Lower leg skin (tissue), 3 donors: Measurements from ENCODE around the gene SNTA1.

Experiments used
- CTCF ChIP-seq, 3 donors: fragments of 450-650 bp; IDR thresholded peaks; one replicate each; pipeline ENCODE4 v1.5.1; 2016; ENCODE audit warnings: antibody characterized with exemption in 3 of 3, mild to moderate bottlenecking in 3 of 3, moderate library complexity in 2 of 3
- POLR2A ChIP-seq, 2 donors: fragments of 450-650 bp; IDR thresholded peaks; one replicate each; pipeline ENCODE4 v1.6.1; 2016 to 2017; ENCODE audit warnings: antibody characterized with exemption in 2 of 2, mild to moderate bottlenecking in 1 of 2, moderate library complexity in 1 of 2

GRCh38 chr20:33437141-33437911, 6.2 kb downstream of the SNTA1 start:
- TF ChIP-seq CTCF (IDR thresholded peaks at IDR 0.05) (no peak), POLR2A (IDR thresholded peaks at IDR 0.05) (no peak)
